NCI-H69 (cell line): ENCODE results near the gene KCNJ5.

Experiments used
- DNase-seq: peaks from one replicate; lab custom pipeline; 2025; lab: John Stamatoyannopoulos, UW

The KCNJ5 gene

GRCh38 chr11:128890543-128891368 lies at the start of gene KCNJ5:
KCNJ5 (plus strand) TSS chr11:128891356; CDS start chr11:128911274, 19,918 bp downstream.
- DNase-seq = peak; percentile 61

GRCh38 chr11:128841461-128842072 lies 49.6 kb upstream of the KCNJ5 start:
- no peak for DNase-seq

GRCh38 chr11:128843198-128843785 lies 47.9 kb upstream of the KCNJ5 start:
- DNase-seq = no peak

DNA sequence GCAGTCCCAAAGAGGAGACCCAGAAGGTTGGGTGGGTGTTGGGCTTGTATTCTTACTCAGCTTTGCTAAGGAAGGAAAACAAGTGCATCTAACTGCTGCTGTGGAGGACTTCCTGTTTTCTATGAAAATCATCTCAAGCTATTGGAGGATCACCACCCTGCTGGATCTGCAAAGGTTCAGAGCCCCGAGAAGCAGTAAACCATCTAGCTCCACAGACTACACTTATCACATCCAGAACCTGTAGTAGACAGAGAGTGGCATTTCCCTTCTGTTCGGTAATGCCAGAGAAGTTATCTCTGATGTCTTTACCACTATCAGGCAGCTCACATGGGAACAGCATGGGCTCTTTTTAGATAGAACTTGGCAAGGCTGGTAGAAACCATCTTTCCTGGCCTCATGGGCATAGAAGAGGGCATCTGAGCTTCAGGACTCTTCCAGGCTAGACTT lies 45.8 kb upstream of the KCNJ5 start:
- DNase-seq = no peak

GRCh38 chr11:128846985-128847384 lies 44.2 kb upstream of the KCNJ5 start:
- no peak for DNase-seq

DNA sequence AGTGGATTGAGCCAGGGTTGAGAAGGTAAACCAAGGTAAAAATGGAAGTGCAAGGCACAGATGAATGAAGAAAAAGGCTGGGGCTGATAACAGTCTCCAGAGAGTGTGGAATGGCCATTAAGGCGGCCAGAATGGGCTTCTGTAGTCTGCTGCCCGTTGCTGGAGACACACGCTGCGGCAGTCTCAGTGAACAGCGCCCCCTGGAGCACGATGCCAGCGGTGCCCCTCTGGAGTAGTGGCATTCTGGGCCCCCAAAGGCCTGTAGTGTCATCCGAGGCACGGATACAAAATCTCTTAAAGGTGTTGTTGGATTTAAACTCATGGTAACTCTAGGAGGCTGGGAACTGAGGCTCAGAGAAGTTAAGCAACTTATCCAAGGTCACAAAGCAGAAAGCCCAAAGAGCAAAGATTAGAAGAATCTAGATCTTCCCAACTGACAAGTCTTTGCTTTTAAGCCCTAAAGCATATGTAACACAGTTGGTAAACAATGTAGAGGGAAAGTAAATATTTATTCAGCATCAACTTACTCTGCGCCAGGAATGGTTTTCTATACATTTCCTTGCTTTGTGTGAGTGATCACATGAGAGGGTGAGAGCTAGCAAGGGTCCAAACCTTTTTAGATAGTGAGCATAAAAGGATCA lies 42.2 kb upstream of the KCNJ5 start:
- DNase-seq = peak; percentile 70

DNA sequence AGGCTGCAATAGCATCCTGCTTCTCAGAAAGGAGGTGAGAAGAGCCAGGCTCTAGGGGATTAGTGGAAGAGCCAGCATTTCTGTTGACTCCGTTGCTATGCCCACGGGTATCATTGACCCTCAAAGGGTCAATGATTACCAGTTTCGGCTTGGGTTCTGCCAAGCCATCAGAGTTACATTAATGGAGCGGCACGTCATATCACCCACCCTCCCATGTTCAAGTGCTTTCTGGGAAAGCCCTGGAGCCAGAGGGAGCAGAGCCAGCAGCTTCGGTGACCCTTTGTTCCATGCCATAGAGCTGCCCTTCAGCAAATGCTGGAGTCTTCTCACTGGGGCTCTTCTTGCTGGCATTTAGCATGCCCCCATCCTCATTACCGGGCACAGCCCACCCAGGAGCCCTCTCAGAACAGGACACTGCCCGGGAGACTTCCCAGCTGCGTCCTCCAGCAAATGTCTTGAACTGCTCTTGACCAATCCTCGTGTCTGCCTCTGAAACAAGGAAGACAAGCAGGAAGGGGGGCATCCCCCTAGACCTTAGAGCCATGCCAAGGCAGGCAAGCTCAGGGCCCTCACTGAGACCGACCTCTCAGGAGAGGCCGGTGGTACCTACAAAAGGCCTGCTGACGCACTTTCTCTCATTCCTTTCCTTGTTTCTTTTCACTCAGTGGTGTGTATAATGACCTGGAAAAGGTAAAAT lies 38.7 kb upstream of the KCNJ5 start:
- no peak for DNase-seq

DNA sequence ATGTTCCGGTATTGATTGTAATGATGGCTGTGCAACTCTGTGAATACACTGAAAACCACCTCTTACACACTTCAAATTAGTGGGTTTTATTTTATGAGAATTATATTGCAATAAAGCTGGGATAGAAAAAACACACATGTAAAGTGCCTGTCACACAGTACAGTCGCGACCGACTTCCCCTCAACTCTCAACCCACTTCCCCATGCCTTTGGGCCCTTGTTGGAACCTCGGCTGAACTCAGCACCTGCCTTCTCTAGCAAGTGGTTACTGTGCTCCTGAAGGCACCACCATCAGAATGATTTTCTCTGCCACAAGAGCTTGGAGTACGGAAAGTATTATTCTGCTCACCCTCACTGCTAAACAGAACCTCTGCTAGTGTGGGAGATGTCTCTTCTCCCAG lies 37.6 kb upstream of the KCNJ5 start:
- no peak for DNase-seq

DNA sequence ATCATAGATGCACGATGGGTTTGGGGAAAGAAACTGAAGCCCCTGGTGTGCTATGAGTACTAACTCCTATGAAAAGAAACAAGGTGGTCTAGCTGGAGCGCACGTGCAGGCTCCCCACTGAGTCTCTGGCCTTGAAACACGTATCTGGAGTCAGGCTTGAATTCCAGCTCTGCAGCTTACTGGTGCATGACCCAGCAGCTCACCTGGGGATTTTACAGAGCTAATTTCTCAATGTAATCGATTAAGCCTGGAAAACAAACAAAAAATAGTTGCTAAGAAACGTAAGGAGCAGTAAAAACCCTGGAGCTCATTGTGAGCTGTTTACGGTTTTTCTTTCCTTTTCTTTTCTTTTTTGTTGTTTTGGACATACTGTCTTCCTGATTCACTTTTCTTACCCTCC lies 36.3 kb upstream of the KCNJ5 start:
- DNase-seq = no peak

GRCh38 chr11:128856241-128856640 lies 34.9 kb upstream of the KCNJ5 start:
- no peak for DNase-seq

DNA sequence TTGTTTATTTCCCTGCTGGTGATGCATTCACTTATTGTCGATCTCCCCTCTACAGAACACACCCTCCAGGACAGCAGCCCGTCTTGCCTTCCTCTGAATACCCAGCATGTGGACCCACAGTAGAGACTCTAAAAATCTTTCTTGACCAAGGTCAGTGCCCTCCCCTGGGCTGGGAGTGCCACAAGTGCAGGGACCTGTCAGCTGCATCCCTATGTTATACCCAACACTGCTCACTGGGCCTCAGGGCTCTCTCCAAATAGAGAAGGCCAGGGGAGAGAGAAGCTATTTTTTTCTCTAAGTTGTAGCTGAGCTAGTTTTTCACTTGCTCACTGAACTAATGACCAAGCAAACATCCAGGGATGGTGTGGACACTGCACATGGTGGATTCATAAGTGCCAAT lies 33.8 kb upstream of the KCNJ5 start:
- no peak for DNase-seq

- peak; percentile 77 for DNase-seq
Measured at GRCh38 chr11:128859563-128860441, 31.4 kb upstream of the KCNJ5 start.

GRCh38 chr11:128860571-128861361 lies 30.4 kb upstream of the KCNJ5 start:
- no peak for DNase-seq

DNA sequence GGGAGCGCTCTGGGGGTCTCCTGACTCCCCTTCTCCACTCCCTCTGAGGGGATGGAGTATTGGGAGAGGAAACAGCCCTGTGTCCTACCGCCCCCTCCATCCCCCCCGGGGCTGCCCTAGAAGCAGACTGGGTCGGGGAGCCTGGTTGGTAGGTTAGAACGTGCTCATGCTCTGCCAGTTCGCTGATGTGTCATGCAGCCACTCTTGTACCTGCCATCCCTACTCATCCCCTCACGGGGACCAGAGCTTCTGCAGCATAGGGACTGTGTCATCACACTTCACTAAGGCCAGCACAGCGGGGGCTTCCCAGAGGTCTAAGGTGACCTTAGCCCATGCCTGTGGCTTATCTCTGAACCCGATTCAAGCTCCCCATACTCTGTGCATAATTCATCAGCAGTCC lies 28.8 kb upstream of the KCNJ5 start:
- no peak for DNase-seq

GRCh38 chr11:128862908-128863660 lies 28.1 kb upstream of the KCNJ5 start:
- no peak for DNase-seq

DNA sequence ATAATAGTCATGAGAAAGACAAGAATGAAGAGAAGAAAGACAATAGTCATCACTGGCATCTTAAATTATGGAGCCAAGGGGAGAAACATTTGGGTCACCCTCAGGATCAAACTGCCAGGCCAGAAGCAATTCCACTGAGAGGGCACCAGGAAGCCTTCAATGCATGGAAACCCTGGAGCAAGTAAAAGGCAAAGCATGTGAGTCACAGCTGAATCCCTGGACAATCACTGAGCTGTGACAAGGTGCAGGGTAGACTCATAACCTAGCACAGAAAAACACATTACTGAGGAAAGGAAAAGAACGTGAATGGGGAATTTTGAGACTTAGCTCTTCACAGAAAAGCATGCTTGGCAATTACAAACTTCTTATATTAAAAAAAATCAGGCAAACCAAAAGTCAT lies 25.7 kb upstream of the KCNJ5 start:
- DNase-seq = no peak

DNA sequence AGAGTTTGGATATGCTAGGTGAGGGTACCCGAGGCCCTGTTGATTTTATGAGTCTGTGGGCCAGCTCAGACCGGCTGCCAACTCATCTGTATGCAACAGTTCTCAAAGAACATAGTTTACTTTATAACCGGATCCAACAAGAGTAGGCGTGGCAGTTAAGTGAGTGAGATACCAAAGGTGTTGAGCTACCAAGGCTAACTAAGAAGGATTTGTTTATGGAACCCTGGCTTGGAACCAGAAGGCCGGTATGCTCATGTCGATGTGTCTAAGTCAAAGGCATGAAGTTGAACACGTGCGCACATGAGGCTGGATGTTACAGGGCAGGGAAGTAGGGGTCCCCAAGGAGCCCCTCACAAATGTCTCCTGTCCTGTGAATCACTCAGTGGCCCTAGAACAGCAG lies 23.9 kb upstream of the KCNJ5 start, which contains the start of gene KCNJ1:
KCNJ1 (minus strand) TSS at position 20 of the 400 bp plus-strand sequence. CDS start 27,053 bp downstream, outside the sequence.
- DNase-seq = no peak

GRCh38 chr11:128868841-128869671 lies 22.1 kb upstream of the KCNJ5 start:
- peak; percentile 46 for DNase-seq
